IMR-90 (cell line): ENCODE results near the gene YJEFN3. TPM values are rescaled to one million over a fixed set of nuclear protein-coding genes. Genes with fewer than 3 reads are reported as not detected.

Experiments
- ATAC-seq: fragments of 200-7000 bp; cut with Tn5 transposase; 2 replicates; pipeline ENCODE4 v1.9.1; 2020; ENCODE audit warnings: low read depth, mild to moderate bottlenecking, moderate library complexity
- BruUV-seq: library from RNA; stranded (reverse); fragments of 400-500 nt; replicated peaks from 2 replicates; lab custom pipeline; 2021; lab: Mats Ljungman, UMichigan
- CTCF ChIA-PET: fragments of 300-600 bp; formaldehyde crosslinking; extraction: SDS; loops from one replicate; lab custom pipeline; 2021; ENCODE audit warnings: antibody characterized with exemption; lab: Yijun Ruan, JAX
- POLR2A ChIA-PET: fragments of 300-600 bp; sonication (Branson Sonifier 250); formaldehyde crosslinking; loops from one replicate; lab custom pipeline; 2022; ENCODE audit warnings: antibody characterized with exemption; ENCODE audit not compliant: unreplicated experiment; lab: Charles Lee
- DNase-seq: peaks from one replicate; pipeline ENCODE4 v3.0.0; 2013
- H2AFZ ChIP-seq: replicated peaks from 2 replicates; pipeline ENCODE3; 2013; ENCODE audit warnings: low read length, mild to moderate bottlenecking; ENCODE audit not compliant: poor library complexity
- H2AK5ac ChIP-seq: 2 replicates; pipeline ENCODE4 v1.6.1; 2013; ENCODE audit warnings: low read depth, low read length, inconsistent platforms
- H2AK9ac ChIP-seq: replicated peaks from 2 replicates; pipeline ENCODE3; 2013; ENCODE audit warnings: mild to moderate bottlenecking, low read depth, low read length, moderate library complexity; ENCODE audit not compliant: poor library complexity
- H2BK120ac ChIP-seq: 2 replicates; pipeline ENCODE4 v1.6.1; 2013; ENCODE audit warnings: low read depth, low read length, inconsistent platforms
- H2BK15ac ChIP-seq: 3 replicates; pipeline ENCODE4 v1.6.1; 2013; ENCODE audit warnings: low read depth, low read length, inconsistent platforms
- H2BK20ac ChIP-seq: 2 replicates; pipeline ENCODE4 v1.6.1; 2013; ENCODE audit warnings: low read depth, mild to moderate bottlenecking, inconsistent platforms, low read length, moderate library complexity
- H2BK5ac ChIP-seq: 2 replicates; pipeline ENCODE4 v1.6.1; 2013; ENCODE audit warnings: mild to moderate bottlenecking, low read depth, low read length, inconsistent platforms; ENCODE audit not compliant: poor library complexity, severe bottlenecking
- H3K14ac ChIP-seq: replicated peaks from 2 replicates; pipeline ENCODE4 v1.6.1; 2013; ENCODE audit warnings: low read depth, low read length, inconsistent platforms
- H3K18ac ChIP-seq: 2 replicates; pipeline ENCODE4 v1.6.1; 2013; ENCODE audit warnings: low read depth, low read length, control low read depth
- H3K23ac ChIP-seq: 2 replicates; pipeline ENCODE4 v1.6.1; 2013; ENCODE audit warnings: low read depth, low read length, inconsistent platforms
- H3K27ac ChIP-seq: 2 replicates; pipeline ENCODE4 v1.5.1; 2013; ENCODE audit warnings: mild to moderate bottlenecking, control low read depth, low read length; ENCODE audit not compliant: insufficient read depth
- H3K27me3 ChIP-seq: 2 replicates; pipeline ENCODE4 v1.6.1; 2013; ENCODE audit warnings: low read length; ENCODE audit not compliant: control insufficient read depth, insufficient read depth
- H3K36me3 ChIP-seq: 2 replicates; pipeline ENCODE4 v1.6.1; 2013; ENCODE audit warnings: low read length, mixed read lengths; ENCODE audit not compliant: control insufficient read depth, insufficient read depth
- H3K4ac ChIP-seq: 2 replicates; pipeline ENCODE4 v1.6.1; 2013; ENCODE audit warnings: low read depth, low read length, inconsistent platforms
- H3K4me1 ChIP-seq: 2 replicates; pipeline ENCODE4 v1.6.1; 2013; ENCODE audit warnings: low read length, mixed read lengths; ENCODE audit not compliant: control insufficient read depth, insufficient read depth
- H3K4me2 ChIP-seq: 2 replicates; pipeline ENCODE4 v1.6.1; 2013; ENCODE audit warnings: low read depth, mild to moderate bottlenecking, control low read depth, low read length, moderate library complexity
- H3K4me3 ChIP-seq: 2 replicates; pipeline ENCODE4 v1.5.1; 2013; ENCODE audit warnings: low read depth, mild to moderate bottlenecking, control low read depth, low read length, moderate library complexity; ENCODE audit not compliant: insufficient read depth
- H3K56ac ChIP-seq: 2 replicates; pipeline ENCODE4 v1.6.1; 2013; ENCODE audit warnings: low read length, inconsistent platforms; ENCODE audit not compliant: insufficient read depth; ENCODE audit errors: extremely low read depth
- H3K79me1 ChIP-seq, 2 experiments: 2 replicates each; pipeline ENCODE4 v1.6.1; 2013; ENCODE audit warnings: low read length in 2 of 2, inconsistent platforms in 1 of 2, low read depth in 1 of 2
- H3K9ac ChIP-seq: 2 replicates; pipeline ENCODE4 v1.6.1; 2013; ENCODE audit warnings: low read depth, low read length, control low read depth
- H3K9me1 ChIP-seq: 2 replicates; pipeline ENCODE4 v1.6.1; 2013; ENCODE audit warnings: low read length, inconsistent platforms; ENCODE audit not compliant: insufficient read depth
- H3K9me3 ChIP-seq: 2 replicates; pipeline ENCODE4 v1.6.1; 2013; ENCODE audit warnings: low read length; ENCODE audit not compliant: control insufficient read depth, insufficient read depth
- H4K20me1 ChIP-seq: 2 replicates; pipeline ENCODE4 v1.6.1; 2013; ENCODE audit warnings: low read length, inconsistent platforms; ENCODE audit not compliant: insufficient read depth
- H4K5ac ChIP-seq: 2 replicates; pipeline ENCODE4 v1.6.1; 2013; ENCODE audit warnings: mild to moderate bottlenecking, low read depth, low read length, control low read depth
- H4K8ac ChIP-seq, 2 experiments: 2 replicates each; pipeline ENCODE4 v1.6.1; 2013; ENCODE audit warnings: low read depth in 2 of 2, low read length in 2 of 2, control low read depth in 1 of 2, inconsistent platforms in 1 of 2
- H4K91ac ChIP-seq: 2 replicates; pipeline ENCODE4 v1.6.1; 2013; ENCODE audit warnings: low read depth, low read length, inconsistent platforms; ENCODE audit not compliant: insufficient read depth
- MXI1 ChIP-seq: IDR thresholded peaks from 2 replicates; pipeline ENCODE4 v1.6.1; 2012; ENCODE audit warnings: low read depth, mild to moderate bottlenecking, low read length, moderate library complexity, borderline replicate concordance
- NFE2L2 ChIP-seq: fragments of 150-350 bp; IDR thresholded peaks from 2 replicates; pipeline ENCODE4 v1.6.1; 2016; ENCODE audit warnings: low read depth, mild to moderate bottlenecking, low read length
- RCOR1 ChIP-seq: IDR thresholded peaks from 2 replicates; pipeline ENCODE4 v1.6.1; 2012; ENCODE audit warnings: mild to moderate bottlenecking, low read length, improper control_type of control experiment; ENCODE audit not compliant: insufficient replicate concordance
- RFX5 ChIP-seq: IDR thresholded peaks from 2 replicates; pipeline ENCODE4 v1.8.0; 2012; ENCODE audit warnings: low read depth, mild to moderate bottlenecking, low read length, moderate library complexity
- WGBS, 2 experiments: methylation state at CpG; one replicate each; pipeline versions ENCODE4 v1.1.5 to v1.1.7; 2013; ENCODE audit warnings: missing lambda C conversion rate in 2 of 2; ENCODE audit not compliant: insufficient read length in 1 of 2; ENCODE audit errors: extremely low coverage in 2 of 2; 5-methylcytosine and 5-hydroxymethylcytosine counted together
- dilution Hi-C: fragments of 300-500 bp; cut with HindIII; formaldehyde crosslinking; loops from one replicate; pipeline ENCODE4 v1.14.3; 2018; ENCODE audit warnings: low sequenced_read_pairs; ENCODE audit not compliant: unreplicated experiment
- in situ Hi-C: fragments of 300-500 bp; cut with MboI; formaldehyde crosslinking; loops from 3 replicates; pipeline ENCODE4 v1.14.3; 2019; ENCODE audit warnings: low sequenced_read_pairs, inconsistent platforms, mixed read lengths
- intact Hi-C: fragments of 100-400 bp; cut with micrococcal nuclease; formaldehyde crosslinking; loops from 2 replicates; pipeline ENCODE4 v1.10.0; 2022
- polyA plus RNA-seq, 3 experiments: library from polyadenylated mRNA; depleted of rRNA; stranded (reverse); fragments of >200 nt; gene quantifications; 2 replicates each; pipeline ENCODE4 v1.2.3, GENCODE V29; 2012; ENCODE audit warnings: low replicate concordance in 1 of 3
- total RNA-seq: library from RNA; depleted of rRNA; stranded (reverse); fragments of >200 nt; gene quantifications from 2 replicates; pipeline ENCODE4 v1.2.3, GENCODE V29; 2012
- TF ChIP-seq, protein P1 (sequence below): fragments of 150-350 bp; IDR thresholded peaks from 2 replicates; pipeline ENCODE4 v1.6.1; 2016; ENCODE audit warnings: low read depth, mild to moderate bottlenecking, low read length, moderate library complexity, borderline replicate concordance
- TF ChIP-seq, protein P2 (sequence below): fragments of 150-350 bp; IDR thresholded peaks from 2 replicates; pipeline ENCODE4 v1.6.1; 2017; ENCODE audit warnings: mild to moderate bottlenecking, antibody characterized with exemption, low read length, low read depth

YJEFN3 gene
- total and polyA plus RNA-seq, 2 of the 4 experiments (the other 2 are of a cell fraction) = 0.72 to 4.0 TPM

DNA sequence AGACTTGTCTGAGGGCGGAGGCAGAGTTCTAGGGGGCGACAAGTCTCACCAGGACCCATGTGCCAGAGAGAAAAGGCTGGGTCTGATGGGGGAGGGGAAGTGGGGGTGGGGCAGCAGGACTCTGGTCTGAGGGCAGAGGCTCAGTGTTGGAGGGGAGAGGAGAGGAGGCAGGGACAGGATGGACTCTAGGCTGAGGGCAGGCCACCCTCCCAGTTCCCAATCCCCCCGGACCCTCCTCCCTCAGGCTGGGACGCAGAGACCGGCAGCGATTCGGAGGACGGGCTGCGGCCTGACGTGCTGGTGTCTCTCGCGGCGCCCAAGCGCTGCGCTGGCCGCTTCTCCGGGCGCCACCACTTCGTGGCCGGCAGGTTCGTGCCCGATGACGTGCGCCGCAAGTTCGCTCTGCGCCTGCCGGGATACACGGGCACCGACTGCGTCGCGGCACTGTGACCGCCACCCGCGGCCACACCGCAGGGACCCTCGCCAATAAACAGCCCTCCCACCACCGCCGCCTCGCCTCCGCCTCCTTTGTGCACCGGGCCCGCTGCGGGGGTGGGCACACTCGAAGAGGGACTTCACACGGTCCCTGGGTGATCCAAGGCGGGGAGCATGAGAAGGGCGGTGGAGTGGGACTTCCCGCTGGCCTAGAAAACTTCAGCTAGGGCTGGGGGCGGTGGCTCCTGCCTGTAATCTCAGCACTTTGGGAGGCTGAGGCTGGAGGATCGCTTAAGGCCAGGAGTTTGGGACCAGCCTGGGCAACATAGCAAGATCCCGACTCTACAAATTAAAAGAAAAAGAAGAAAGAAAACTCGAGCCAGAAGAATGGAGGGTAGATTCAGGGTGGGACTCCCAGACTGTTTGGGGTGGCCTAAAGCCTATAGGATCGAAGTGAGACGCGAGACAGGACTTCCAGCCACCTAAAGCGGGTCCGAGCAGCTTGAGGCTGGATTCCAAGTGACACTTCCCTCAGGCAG lies 8.7 kb downstream of the YJEFN3 start:
- Histone ChIP-seq H3K14ac (no peak overlapping the region), H3K4me3 (no peak overlapping the region), H3K27me3 (peaks cover 25% of the 10 kb centered on the region), H2AK5ac (no peak overlapping the region), H2BK20ac (no peak overlapping the region), H3K27ac (no peak overlapping the region), H3K4me1 (no peaks in the 10 kb centered on the region; the same call in 1 of the 2 replicates), H4K91ac (no peak overlapping the region), H2BK15ac (no peak overlapping the region), H2AK9ac (no peak overlapping the region), H3K9ac (no peak overlapping the region), H4K20me1 (peaks cover 7% of the 10 kb centered on the region; the same call in 1 of the 2 replicates), H3K9me1 (no peaks in the 10 kb centered on the region), H3K79me1 (no peaks in the 10 kb centered on the region), H3K9me3 (no peaks in the 10 kb centered on the region; the same call in 1 of the 2 replicates), H2AFZ (peak overlapping the region; percentile 60), H3K4me2 (peak overlapping the region; percentile 22; the same call in 1 of the 2 replicates), H3K4ac (no peak overlapping the region), H3K36me3 (no peaks in the 10 kb centered on the region), H2BK120ac (no peak overlapping the region), H4K5ac (no peak overlapping the region), H2BK5ac (no peak overlapping the region), H3K18ac (no peak overlapping the region), H3K56ac (no peak overlapping the region), H4K8ac (no peak overlapping the region), H3K23ac (no peak overlapping the region)
- no peak for ATAC-seq
- no TSS peak for BruUV-seq
- intact Hi-C loops (no loop called here), in situ Hi-C loops (loop anchor here (5.0 to 25.0 kb wide), 2 partner anchors 105 to 425 kb away; partner anchors contain the start of gene GMIP), dilution Hi-C loops (no loop called here)
- ChIA-PET POLR2A (no interaction called here), CTCF (no interaction called here)
- no peak for DNase-seq
- 30% methylated on average over 25 of the region's 59 CpGs; no CpG with 5 or more reads in 1 of the 2 experiments for WGBS, 2 experiments
- TF ChIP-seq MXI1 (no peak), RCOR1 (no peak), RFX5 (no peak), NFE2L2 (no peak)
- TF ChIP-seq, protein P1, sequence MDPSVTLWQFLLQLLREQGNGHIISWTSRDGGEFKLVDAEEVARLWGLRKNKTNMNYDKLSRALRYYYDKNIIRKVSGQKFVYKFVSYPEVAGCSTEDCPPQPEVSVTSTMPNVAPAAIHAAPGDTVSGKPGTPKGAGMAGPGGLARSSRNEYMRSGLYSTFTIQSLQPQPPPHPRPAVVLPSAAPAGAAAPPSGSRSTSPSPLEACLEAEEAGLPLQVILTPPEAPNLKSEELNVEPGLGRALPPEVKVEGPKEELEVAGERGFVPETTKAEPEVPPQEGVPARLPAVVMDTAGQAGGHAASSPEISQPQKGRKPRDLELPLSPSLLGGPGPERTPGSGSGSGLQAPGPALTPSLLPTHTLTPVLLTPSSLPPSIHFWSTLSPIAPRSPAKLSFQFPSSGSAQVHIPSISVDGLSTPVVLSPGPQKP = no peak
- TF ChIP-seq, protein P2, sequence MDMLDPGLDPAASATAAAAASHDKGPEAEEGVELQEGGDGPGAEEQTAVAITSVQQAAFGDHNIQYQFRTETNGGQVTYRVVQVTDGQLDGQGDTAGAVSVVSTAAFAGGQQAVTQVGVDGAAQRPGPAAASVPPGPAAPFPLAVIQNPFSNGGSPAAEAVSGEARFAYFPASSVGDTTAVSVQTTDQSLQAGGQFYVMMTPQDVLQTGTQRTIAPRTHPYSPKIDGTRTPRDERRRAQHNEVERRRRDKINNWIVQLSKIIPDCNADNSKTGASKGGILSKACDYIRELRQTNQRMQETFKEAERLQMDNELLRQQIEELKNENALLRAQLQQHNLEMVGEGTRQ = no peak
